ENCODE measurements around the gene STX4.

Gene STX4

GRCh38 chr16:31032736-31033708 lies at the start of gene STX4:
STX4 (plus strand) TSS chr16:31033558; CDS start chr16:31033806, 248 bp downstream.
- peak; percentile 99 for DNase-seq

GRCh38 chr16:30983898-30984610 lies 49.3 kb upstream of the STX4 start:
- no peak for DNase-seq

- peak; percentile 93 for DNase-seq
Observed at GRCh38 chr16:30984669-30985400, 48.5 kb upstream of the STX4 start, which contains the start of gene HSD3B7. HSD3B7 (plus strand) TSS chr16:30985207; CDS start chr16:30985659, 452 bp downstream.

- DNase-seq = no peak
Observed at GRCh38 chr16:30985401-30986128, 47.8 kb upstream of the STX4 start.

- DNase-seq = no peak
Observed at GRCh38 chr16:30986129-30986991, 47.0 kb upstream of the STX4 start.

- no peak for DNase-seq
Observed at GRCh38 chr16:30987581-30988190, 45.7 kb upstream of the STX4 start.

- DNase-seq = no peak
Observed at GRCh38 chr16:30989469-30990047, 43.8 kb upstream of the STX4 start.

- DNase-seq = no peak
Observed at GRCh38 chr16:30990105-30990504, 43.3 kb upstream of the STX4 start.

GRCh38 chr16:30991052-30991451 lies 42.3 kb upstream of the STX4 start:
- no peak for DNase-seq

- no peak for DNase-seq
Observed at GRCh38 chr16:30992276-30992780, 41.0 kb upstream of the STX4 start.

- no peak for DNase-seq
Observed at GRCh38 chr16:30992931-30993816, 40.2 kb upstream of the STX4 start.

- no peak for DNase-seq
Observed at GRCh38 chr16:30995927-30996323, 37.4 kb upstream of the STX4 start.

- DNase-seq = no peak
Observed at GRCh38 chr16:30996324-30996984, 36.9 kb upstream of the STX4 start.

- DNase-seq = peak; percentile 91
Observed at GRCh38 chr16:30996985-30997724, 36.2 kb upstream of the STX4 start.

GRCh38 chr16:30997725-30998711 lies 35.3 kb upstream of the STX4 start:
- DNase-seq = no peak

All from activated effector memory CD4-positive, alpha-beta T cell treated with anti-CD3 and anti-CD28 coated beads, Interleukin-2, amount 50 U/mL, for 16 hours (primary cell).